Measurements from ENCODE around the gene UXT. TPM values are rescaled to one million over a fixed set of nuclear protein-coding genes. Genes with fewer than 3 reads are reported as not detected.

Gene UXT
- total RNA-seq, 1 experiment from 2014 or later, result 120 TPM

DNA sequence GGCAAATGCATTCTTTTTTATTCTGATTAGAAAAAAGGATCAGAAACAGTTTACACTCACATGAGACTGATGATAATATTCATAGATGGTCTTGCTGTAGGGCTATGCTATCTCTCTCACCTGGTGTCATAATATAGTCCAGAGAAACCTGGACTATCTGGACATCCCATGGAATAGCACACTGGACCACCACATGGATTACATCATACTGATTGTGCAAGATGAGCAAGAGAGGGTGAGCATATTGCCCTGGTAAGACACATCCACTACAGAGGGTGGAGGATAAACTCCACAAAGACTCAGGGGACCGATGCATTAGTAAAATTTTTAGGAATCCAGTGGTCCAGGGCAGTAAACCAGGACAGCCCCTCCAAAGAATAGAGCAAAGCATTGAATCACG is 47.5 kb downstream of the UXT start:
- Mint-ChIP-seq H3K4me3 (ENCODE audit: unreplicated experiment) (no peak overlapping the region), H3K27me3 (ENCODE audit: insufficient read depth, unreplicated experiment) (no peaks in the 10 kb centered on the region), H3K36me3 (ENCODE audit: insufficient read depth, unreplicated experiment) (no peaks in the 10 kb centered on the region), H3K27ac (ENCODE audit: unreplicated experiment) (no peak overlapping the region), H3K9me3 (ENCODE audit: unreplicated experiment) (no peaks in the 10 kb centered on the region), H3K4me1 (ENCODE audit: low read depth, unreplicated experiment) (no peaks in the 10 kb centered on the region)
- no TSS peak for BruUV-seq (replicated peaks)
- H3K9me3 ChIP-seq, result no peaks in the 10 kb centered on the region
- no peaks in the 10 kb centered on the region for H3K36me3 ChIP-seq (ENCODE audit: control insufficient read depth, insufficient read depth, low read length)
- no peaks in the 10 kb centered on the region for H3K27me3 ChIP-seq (replicated peaks; ENCODE audit: control insufficient read depth, insufficient read depth, low read length)
- H3K4me1 ChIP-seq, result no peaks in the 10 kb centered on the region
- POLR2A ChIA-PET, result no interaction called here
- intact Hi-C loops (cut with micrococcal nuclease; ENCODE audit: unreplicated experiment), result no loop called here
- TF ChIP-seq, protein P1, sequence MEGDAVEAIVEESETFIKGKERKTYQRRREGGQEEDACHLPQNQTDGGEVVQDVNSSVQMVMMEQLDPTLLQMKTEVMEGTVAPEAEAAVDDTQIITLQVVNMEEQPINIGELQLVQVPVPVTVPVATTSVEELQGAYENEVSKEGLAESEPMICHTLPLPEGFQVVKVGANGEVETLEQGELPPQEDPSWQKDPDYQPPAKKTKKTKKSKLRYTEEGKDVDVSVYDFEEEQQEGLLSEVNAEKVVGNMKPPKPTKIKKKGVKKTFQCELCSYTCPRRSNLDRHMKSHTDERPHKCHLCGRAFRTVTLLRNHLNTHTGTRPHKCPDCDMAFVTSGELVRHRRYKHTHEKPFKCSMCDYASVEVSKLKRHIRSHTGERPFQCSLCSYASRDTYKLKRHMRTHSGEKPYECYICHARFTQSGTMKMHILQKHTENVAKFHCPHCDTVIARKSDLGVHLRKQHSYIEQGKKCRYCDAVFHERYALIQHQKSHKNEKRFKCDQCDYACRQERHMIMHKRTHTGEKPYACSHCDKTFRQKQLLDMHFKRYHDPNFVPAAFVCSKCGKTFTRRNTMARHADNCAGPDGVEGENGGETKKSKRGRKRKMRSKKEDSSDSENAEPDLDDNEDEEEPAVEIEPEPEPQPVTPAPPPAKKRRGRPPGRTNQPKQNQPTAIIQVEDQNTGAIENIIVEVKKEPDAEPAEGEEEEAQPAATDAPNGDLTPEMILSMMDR (IDR thresholded peaks at IDR 0.05; ENCODE audit: insufficient read depth in 1 of 2, low read depth in 1 of 2, low read length in 1 of 2, severe bottlenecking in 1 of 2, unreplicated experiment in 1 of 2), result no peak
- H3K4me3 ChIP-seq (ENCODE audit: low read depth, low read length), result no peak overlapping the region
- no peak for DNase-seq
- CTCF ChIA-PET, result no interaction called here

DNA sequence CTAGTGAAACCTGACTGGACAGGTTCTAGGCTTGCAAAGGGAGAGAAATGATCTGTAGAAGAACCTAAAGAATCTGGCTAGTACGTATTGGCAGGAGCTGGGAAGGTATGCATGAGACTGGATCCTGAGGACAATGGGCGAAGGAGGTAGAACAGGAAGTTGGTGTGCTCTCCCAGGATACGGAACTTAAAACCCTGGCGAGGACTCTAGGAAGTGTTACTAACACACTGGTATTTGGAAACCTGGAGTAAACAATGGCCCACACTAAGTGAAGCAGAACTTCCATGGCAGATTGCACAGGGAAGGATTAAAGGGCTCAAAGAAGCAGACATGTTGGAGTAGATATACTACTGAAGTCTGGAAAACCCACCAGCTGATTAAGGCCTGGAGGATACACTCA is 48.5 kb downstream of the UXT start:
- no peak overlapping the region for H3K4me3 Mint-ChIP-seq (ENCODE audit: unreplicated experiment)
- H3K27me3 Mint-ChIP-seq (ENCODE audit: insufficient read depth, unreplicated experiment), result no peaks in the 10 kb centered on the region
- CTCF ChIA-PET, result no interaction called here
- Histone ChIP-seq H3K4me1 (no peaks in the 10 kb centered on the region), H3K4me3 (ENCODE audit: low read depth, low read length) (no peak overlapping the region), H3K36me3 (ENCODE audit: control insufficient read depth, insufficient read depth, low read length) (no peaks in the 10 kb centered on the region), H3K9me3 (no peaks in the 10 kb centered on the region), H3K27me3 (replicated peaks; ENCODE audit: control insufficient read depth, insufficient read depth, low read length) (no peaks in the 10 kb centered on the region)
- intact Hi-C loops (cut with micrococcal nuclease; ENCODE audit: unreplicated experiment), result no loop called here
- no TSS peak for BruUV-seq (replicated peaks)
- TF ChIP-seq, protein P1 (IDR thresholded peaks at IDR 0.05; ENCODE audit: insufficient read depth in 1 of 2, low read depth in 1 of 2, low read length in 1 of 2, severe bottlenecking in 1 of 2, unreplicated experiment in 1 of 2), result no peak
- DNase-seq, result no peak
- no peak overlapping the region for H3K27ac Mint-ChIP-seq (ENCODE audit: unreplicated experiment)
- no peaks in the 10 kb centered on the region for H3K36me3 Mint-ChIP-seq (ENCODE audit: insufficient read depth, unreplicated experiment)
- no peaks in the 10 kb centered on the region for H3K4me1 Mint-ChIP-seq (ENCODE audit: low read depth, unreplicated experiment)
- H3K9me3 Mint-ChIP-seq (ENCODE audit: unreplicated experiment), result no peaks in the 10 kb centered on the region
- POLR2A ChIA-PET, result no interaction called here

DNA sequence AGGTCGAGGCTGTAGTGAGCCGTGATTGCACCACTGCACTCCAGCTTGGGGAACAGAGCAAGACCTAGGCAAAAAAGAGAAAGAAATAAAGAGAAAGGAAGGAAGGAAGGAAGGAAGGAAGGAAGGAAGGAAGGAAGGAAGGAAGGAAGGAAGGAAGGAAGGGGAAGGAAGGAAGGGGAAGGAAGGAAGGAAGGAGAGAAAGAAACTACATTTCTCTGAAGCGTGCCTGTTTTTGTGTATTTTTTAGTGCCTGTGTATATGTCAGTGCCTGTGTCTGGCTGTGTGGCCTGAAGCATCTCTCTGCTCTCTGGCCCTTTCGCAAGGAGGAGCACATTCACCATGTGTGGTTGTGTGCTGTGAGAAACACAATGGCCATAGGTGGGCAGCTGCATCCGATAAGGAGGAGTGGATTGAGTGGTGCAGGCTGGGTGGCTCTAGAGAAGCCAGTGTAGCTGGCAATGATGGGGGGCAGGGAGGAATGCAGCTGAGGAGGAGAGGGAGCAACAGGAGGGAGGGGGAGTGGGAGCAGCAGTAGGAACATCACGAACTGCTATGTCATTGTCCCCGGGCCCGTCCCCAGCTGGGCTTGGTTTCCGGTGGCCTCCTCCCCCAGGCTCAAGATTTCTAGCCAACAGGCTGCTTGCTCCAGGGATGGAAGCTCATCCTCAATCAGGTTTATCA is 50.7 kb downstream of the UXT start:
- no peak overlapping the region for H3K4me3 Mint-ChIP-seq (ENCODE audit: unreplicated experiment)
- Histone ChIP-seq H3K27me3 (replicated peaks; ENCODE audit: control insufficient read depth, insufficient read depth, low read length) (no peaks in the 10 kb centered on the region), H3K36me3 (ENCODE audit: control insufficient read depth, insufficient read depth, low read length) (no peaks in the 10 kb centered on the region), H3K4me3 (ENCODE audit: low read depth, low read length) (no peak overlapping the region), H3K9me3 (no peaks in the 10 kb centered on the region), H3K4me1 (no peaks in the 10 kb centered on the region)
- intact Hi-C loops (cut with micrococcal nuclease; ENCODE audit: unreplicated experiment), result no loop called here
- no peak overlapping the region for H3K27ac Mint-ChIP-seq (ENCODE audit: unreplicated experiment)
- H3K36me3 Mint-ChIP-seq (ENCODE audit: insufficient read depth, unreplicated experiment), result no peaks in the 10 kb centered on the region
- ChIA-PET POLR2A (no interaction called here), CTCF (no interaction called here)
- H3K27me3 Mint-ChIP-seq (ENCODE audit: insufficient read depth, unreplicated experiment), result no peaks in the 10 kb centered on the region
- no peaks in the 10 kb centered on the region for H3K9me3 Mint-ChIP-seq (ENCODE audit: unreplicated experiment)
- no peak for DNase-seq
- no peaks in the 10 kb centered on the region for H3K4me1 Mint-ChIP-seq (ENCODE audit: low read depth, unreplicated experiment)
- TF ChIP-seq, protein P1 (IDR thresholded peaks at IDR 0.05; ENCODE audit: insufficient read depth in 1 of 2, low read depth in 1 of 2, low read length in 1 of 2, severe bottlenecking in 1 of 2, unreplicated experiment in 1 of 2), result no peak
- no TSS peak for BruUV-seq (replicated peaks)
